PC-3 (cell line): ENCODE results near the gene TMPRSS7. TPM values are rescaled to one million over a fixed set of nuclear protein-coding genes. Genes with fewer than 3 reads are reported as not detected.

Experiments
- ATAC-seq: fragments of 200-7000 bp; cut with Tn5 transposase; 2 replicates; pipeline ENCODE4 v1.9.1; 2020; ENCODE audit warnings: mild to moderate bottlenecking, moderate library complexity
- BruUV-seq: library from RNA; stranded (reverse); fragments of 400-500 nt; replicated peaks from 2 replicates; lab custom pipeline; 2021; lab: Mats Ljungman, UMichigan
- CTCF ChIA-PET: fragments of 300-600 bp; sonication (Branson Sonifier 250); formaldehyde crosslinking; loops from one replicate; lab custom pipeline; 2022; ENCODE audit warnings: antibody characterized with exemption; lab: Charles Lee
- POLR2A ChIA-PET: fragments of 300-600 bp; sonication (Branson Sonifier 250); formaldehyde crosslinking; loops from one replicate; lab custom pipeline; 2022; ENCODE audit warnings: antibody characterized with exemption; ENCODE audit not compliant: unreplicated experiment; lab: Charles Lee
- DNase-seq: peaks from one replicate; pipeline ENCODE4 v3.0.0-alpha.2; 2015
- H2AFZ ChIP-seq: fragments of 300-600 bp; sonication (generic); 2 replicates; pipeline ENCODE4 v1.6.0; 2016; ENCODE audit warnings: antibody characterized with exemption, low read length
- H3F3A ChIP-seq: fragments of 300-600 bp; sonication (generic); one replicate; pipeline ENCODE4 v1.6.0; 2017; ENCODE audit warnings: antibody characterized with exemption, low read length, control low read depth, mild to moderate bottlenecking; ENCODE audit not compliant: unreplicated experiment
- H3K27ac ChIP-seq: fragments of 300-600 bp; sonication (generic); 2 replicates; pipeline ENCODE4 v1.5.1; 2016; ENCODE audit warnings: mild to moderate bottlenecking, low read length
- H3K27me3 ChIP-seq: fragments of 300-600 bp; sonication (generic); 2 replicates; pipeline ENCODE4 v1.6.1; 2016; ENCODE audit warnings: low read length, mixed read lengths
- H3K36me3 ChIP-seq: fragments of 300-600 bp; sonication (generic); 2 replicates; pipeline ENCODE4 v1.6.1; 2016; ENCODE audit warnings: low read depth, mixed run types, low read length, mixed read lengths
- H3K4me1 ChIP-seq: fragments of 300-600 bp; sonication (generic); 2 replicates; pipeline ENCODE4 v1.5.1; 2016; ENCODE audit warnings: low read length; ENCODE audit not compliant: insufficient read depth
- H3K4me2 ChIP-seq: fragments of 300-600 bp; sonication (generic); 2 replicates; pipeline ENCODE4 v1.6.0; 2016; ENCODE audit warnings: low read length
- H3K4me3 ChIP-seq: fragments of 300-600 bp; sonication (generic); 2 replicates; pipeline ENCODE4 v1.5.1; 2016; ENCODE audit warnings: mild to moderate bottlenecking, low read length, mixed read lengths
- H3K79me2 ChIP-seq: fragments of 300-600 bp; sonication (generic); 2 replicates; pipeline ENCODE4 v1.6.1; 2017; ENCODE audit warnings: low read length, mixed read lengths
- H3K9ac ChIP-seq: fragments of 300-600 bp; sonication (generic); 2 replicates; pipeline ENCODE4 v1.6.0; 2016; ENCODE audit warnings: mild to moderate bottlenecking, low read length
- H3K9me2 ChIP-seq: fragments of 300-600 bp; sonication (generic); replicated peaks from 2 replicates; pipeline ENCODE4 v1.6.1; 2016; ENCODE audit warnings: mixed run types, low read length, mixed read lengths
- H3K9me3 ChIP-seq: fragments of 300-600 bp; sonication (generic); 2 replicates; pipeline ENCODE4 v1.6.1; 2016; ENCODE audit warnings: low read length, mixed read lengths
- H4K20me1 ChIP-seq: fragments of 300-600 bp; sonication (generic); 2 replicates; pipeline ENCODE4 v1.6.1; 2016; ENCODE audit warnings: low read length, mixed read lengths
- EZH2 ChIP-seq: fragments of 300-600 bp; sonication (generic); IDR thresholded peaks from one replicate; pipeline ENCODE4 v1.6.1; 2017; ENCODE audit warnings: antibody characterized with exemption, mild to moderate bottlenecking, low read length; ENCODE audit not compliant: unreplicated experiment
- EZH2phosphoT487 ChIP-seq: fragments of 300-600 bp; sonication (generic); IDR thresholded peaks from 2 replicates; pipeline ENCODE4 v1.6.1; 2018; ENCODE audit warnings: mild to moderate bottlenecking, antibody characterized with exemption, low read length, borderline replicate concordance
- intact Hi-C: fragments of 100-400 bp; cut with micrococcal nuclease; formaldehyde crosslinking; loops from 2 replicates; pipeline ENCODE4 v1.9.0; 2023
- total RNA-seq: library from RNA; depleted of rRNA; stranded (reverse); fragments of >200 nt; gene quantifications from 2 replicates; pipeline ENCODE4 v1.2.3, GENCODE V29; 2014
- TF ChIP-seq, protein P1 (sequence below): fragments of 300-600 bp; sonication (generic); conservative IDR thresholded peaks from 2 replicates; pipeline ENCODE4 v1.5.1; 2017; ENCODE audit warnings: antibody characterized with exemption, low read depth, mild to moderate bottlenecking, low read length

The TMPRSS7 gene
- total RNA-seq, 1 experiment from 2014 or later = 0.33 TPM

DNA sequence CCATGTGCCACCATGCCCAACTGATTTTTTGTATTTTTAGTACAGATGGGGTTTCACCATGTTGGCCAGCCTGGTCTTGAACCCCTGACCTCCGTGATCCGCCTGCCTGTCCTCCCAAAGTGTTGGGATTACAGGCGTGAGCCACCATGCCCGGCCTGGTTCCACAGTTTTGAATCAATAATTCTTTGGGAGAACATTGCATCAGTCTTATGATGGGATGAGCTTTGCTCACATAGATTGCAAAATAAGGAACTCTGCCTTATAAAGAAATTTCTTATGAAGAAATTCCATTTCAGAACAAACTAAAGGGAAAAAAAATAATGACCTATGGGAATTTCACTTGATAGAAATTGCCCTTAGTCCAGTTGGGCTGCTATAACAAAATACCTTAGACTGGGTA, 15.8 kb upstream of the TMPRSS7 start:
- H3K4me1 ChIP-seq = no peaks in the 10 kb centered on the region
- no peaks in the 10 kb centered on the region for H3K9me3 ChIP-seq
- no peak for TF ChIP-seq EZH2phosphoT487
- no peak for TF ChIP-seq EZH2
- TF ChIP-seq, protein P1, sequence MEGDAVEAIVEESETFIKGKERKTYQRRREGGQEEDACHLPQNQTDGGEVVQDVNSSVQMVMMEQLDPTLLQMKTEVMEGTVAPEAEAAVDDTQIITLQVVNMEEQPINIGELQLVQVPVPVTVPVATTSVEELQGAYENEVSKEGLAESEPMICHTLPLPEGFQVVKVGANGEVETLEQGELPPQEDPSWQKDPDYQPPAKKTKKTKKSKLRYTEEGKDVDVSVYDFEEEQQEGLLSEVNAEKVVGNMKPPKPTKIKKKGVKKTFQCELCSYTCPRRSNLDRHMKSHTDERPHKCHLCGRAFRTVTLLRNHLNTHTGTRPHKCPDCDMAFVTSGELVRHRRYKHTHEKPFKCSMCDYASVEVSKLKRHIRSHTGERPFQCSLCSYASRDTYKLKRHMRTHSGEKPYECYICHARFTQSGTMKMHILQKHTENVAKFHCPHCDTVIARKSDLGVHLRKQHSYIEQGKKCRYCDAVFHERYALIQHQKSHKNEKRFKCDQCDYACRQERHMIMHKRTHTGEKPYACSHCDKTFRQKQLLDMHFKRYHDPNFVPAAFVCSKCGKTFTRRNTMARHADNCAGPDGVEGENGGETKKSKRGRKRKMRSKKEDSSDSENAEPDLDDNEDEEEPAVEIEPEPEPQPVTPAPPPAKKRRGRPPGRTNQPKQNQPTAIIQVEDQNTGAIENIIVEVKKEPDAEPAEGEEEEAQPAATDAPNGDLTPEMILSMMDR = no peak
- H3F3A ChIP-seq = no peaks in the 10 kb centered on the region
- intact Hi-C loops = no loop called here
- no peak overlapping the region for H2AFZ ChIP-seq
- no TSS peak for BruUV-seq
- no peaks in the 10 kb centered on the region for H3K79me2 ChIP-seq
- H4K20me1 ChIP-seq = no peaks in the 10 kb centered on the region
- no peak overlapping the region for H3K4me2 ChIP-seq
- no peaks in the 10 kb centered on the region for H3K27me3 ChIP-seq
- no peak overlapping the region for H3K4me3 ChIP-seq
- ChIA-PET POLR2A (no interaction called here), CTCF (no interaction called here)
- no peaks in the 10 kb centered on the region for H3K36me3 ChIP-seq
- no peak overlapping the region for H3K27ac ChIP-seq
- DNase-seq (no peak), ATAC-seq (no peak)
- 0 out of 2 replicates have a peak, but pooled peaks cover 3% of the 10 kb centered on the region for H3K9me2 ChIP-seq
- H3K9ac ChIP-seq = no peak overlapping the region

DNA sequence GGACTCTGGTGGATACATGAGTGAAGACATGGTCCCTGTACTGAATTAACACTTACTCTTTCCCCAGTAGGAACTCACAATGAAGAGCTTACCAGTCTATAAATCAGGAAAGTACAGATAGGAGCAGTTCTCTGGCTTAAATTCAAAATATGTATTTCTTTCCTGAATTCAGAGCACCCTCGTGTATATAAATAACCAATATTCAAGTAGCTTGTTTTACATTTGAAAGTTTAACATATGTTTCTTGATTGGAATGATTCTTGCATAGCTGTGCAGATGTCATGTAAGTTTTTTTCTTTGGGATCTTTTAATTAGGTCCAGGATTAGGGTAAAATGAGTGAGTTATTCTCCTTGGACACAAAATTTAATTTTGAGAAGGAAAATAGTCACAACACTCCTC, 14.8 kb upstream of the TMPRSS7 start:
- no peaks in the 10 kb centered on the region for H3K27me3 ChIP-seq
- no peak for TF ChIP-seq EZH2
- no peak for TF ChIP-seq EZH2phosphoT487
- intact Hi-C loops = no loop called here
- H3K4me2 ChIP-seq = no peak overlapping the region
- H4K20me1 ChIP-seq = no peaks in the 10 kb centered on the region
- no peak for ATAC-seq
- ChIA-PET POLR2A (no interaction called here), CTCF (no interaction called here)
- H3K9me3 ChIP-seq = no peaks in the 10 kb centered on the region
- H3K9ac ChIP-seq = no peak overlapping the region
- H3K36me3 ChIP-seq = no peaks in the 10 kb centered on the region
- no peak overlapping the region for H2AFZ ChIP-seq
- H3K4me3 ChIP-seq = no peak overlapping the region
- H3K4me1 ChIP-seq = no peaks in the 10 kb centered on the region
- no peak for DNase-seq
- BruUV-seq = no TSS peak
- no peaks in the 10 kb centered on the region for H3F3A ChIP-seq
- 0 out of 2 replicates have a peak, but pooled peaks cover 3% of the 10 kb centered on the region for H3K9me2 ChIP-seq
- H3K79me2 ChIP-seq = no peaks in the 10 kb centered on the region
- H3K27ac ChIP-seq = no peak overlapping the region

DNA sequence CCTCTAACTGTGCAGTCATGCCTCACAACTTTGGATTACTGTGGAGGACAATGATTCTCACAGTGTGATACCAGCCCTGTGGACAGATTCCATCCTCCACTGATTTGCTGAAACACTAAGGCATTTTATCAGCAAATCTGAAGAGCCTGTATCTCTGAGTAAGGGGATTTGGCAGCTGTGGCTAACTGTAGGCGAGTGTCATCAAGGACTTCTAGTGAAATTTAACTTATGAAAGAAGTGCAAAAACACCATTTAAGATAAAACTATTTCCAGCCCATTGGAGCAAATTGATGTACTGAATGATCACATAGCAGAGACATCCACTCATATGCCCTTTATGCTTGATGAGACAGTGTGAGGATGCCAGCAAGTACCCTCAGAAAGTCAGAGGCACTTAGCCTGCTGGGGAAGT, 13.9 kb upstream of the TMPRSS7 start:
- Histone ChIP-seq H3K4me2 (no peak overlapping the region), H3K36me3 (no peaks in the 10 kb centered on the region), H3F3A (no peaks in the 10 kb centered on the region), H3K9me3 (no peaks in the 10 kb centered on the region), H3K9me2 (0 out of 2 replicates have a peak, but pooled peaks cover 3% of the 10 kb centered on the region), H3K9ac (no peak overlapping the region), H2AFZ (no peak overlapping the region), H3K27ac (no peak overlapping the region), H3K79me2 (no peaks in the 10 kb centered on the region), H3K27me3 (no peaks in the 10 kb centered on the region), H3K4me1 (no peaks in the 10 kb centered on the region), H4K20me1 (no peaks in the 10 kb centered on the region), H3K4me3 (no peak overlapping the region)
- no TSS peak for BruUV-seq
- ChIA-PET CTCF (no interaction called here), POLR2A (no interaction called here)
- intact Hi-C loops = no loop called here
- TF ChIP-seq, protein P1 = no peak
- TF ChIP-seq EZH2 (no peak), EZH2phosphoT487 (no peak)
- DNase-seq = no peak
- ATAC-seq = no peak
